Uterus (tissue), 4 donors: ENCODE data around the gene ABCB7. TPM values are rescaled to one million over a fixed set of nuclear protein-coding genes. Genes with fewer than 3 reads are reported as not detected.
"Not testable (repeated sequence)": the region's sequence is repeated elsewhere in the genome, so short reads cannot be mapped to it uniquely, and the experiment has no call there.

Experiments
- DNase-seq, 2 donors: peaks; one replicate each; pipeline ENCODE4 v3.0.0-alpha.2; 2019 to 2020
- H3K27ac ChIP-seq, 2 donors: fragments of 200-600 bp; sonication (generic); 1 replicate in 1 of 2; 2 replicates in 1 of 2; pipeline ENCODE4 v1.5.1; 2016 to 2018
- H3K27me3 ChIP-seq, 2 donors: fragments of 200-600 bp; sonication (generic); one replicate each; pipeline ENCODE4 v1.5.1; 2018 to 2019; ENCODE audit warnings: control low read depth in 1 of 2
- H3K36me3 ChIP-seq, 2 donors: fragments of 200-600 bp; sonication (generic); one replicate each; pipeline ENCODE4 v1.5.1; 2019; ENCODE audit warnings: control low read depth in 1 of 2
- H3K4me1 ChIP-seq, 2 donors: fragments of 200-600 bp; sonication (generic); one replicate each; pipeline ENCODE4 v1.5.1; 2018 to 2019; ENCODE audit warnings: control low read depth in 1 of 2
- H3K4me3 ChIP-seq, 2 donors: fragments of 200-600 bp; sonication (generic); 1 replicate in 1 of 2; 2 replicates in 1 of 2; pipeline ENCODE4 v1.5.1; 2018 to 2019; ENCODE audit warnings: mild to moderate bottlenecking in 1 of 2
- H3K9me3 ChIP-seq, 2 donors: fragments of 200-600 bp; sonication (generic); one replicate each; pipeline ENCODE4 v1.5.1; 2019; ENCODE audit warnings: control low read depth in 1 of 2
- POLR2A ChIP-seq, 2 donors: fragments of 450-650 bp; IDR thresholded peaks; one replicate each; pipeline ENCODE4 v1.6.1; 2016; ENCODE audit warnings: antibody characterized with exemption in 2 of 2, mild to moderate bottlenecking in 1 of 2, moderate library complexity in 1 of 2
- intact Hi-C: fragments of 100-400 bp; cut with DNase I; formaldehyde crosslinking; loops from one replicate; pipeline ENCODE4 v1.15.1; 2023; ENCODE audit warnings: low total_unique reads
- total RNA-seq, 4 donors: library from RNA; depleted of rRNA in 3 of 4; stranded (reverse); fragments of >200 nt in 3 of 4; gene quantifications; one replicate each; pipeline versions ENCODE4 v1.1.0 to v1.2.4, GENCODE V29; 2014 to 2023
- TF ChIP-seq, protein P1 (sequence below), 4 experiments: fragments of 200-600 bp in 2 of 4; fragments of 450-650 bp in 2 of 4; sonication (generic) in 2 of 4; IDR thresholded peaks; one replicate each; pipeline ENCODE4 v1.5.1; 2016 to 2019; ENCODE audit warnings: antibody characterized with exemption in 4 of 4, mild to moderate bottlenecking in 2 of 4, moderate library complexity in 1 of 4
- donor health status: DM: yes; HTN: yes; CAD: no.

ABCB7 gene
- total RNA-seq, 4 donors from 2014 or later = 1.5 to 134 (median 37.1) TPM

- TF ChIP-seq POLR2A (IDR thresholded peaks at IDR 0.05) = no peak
- TF ChIP-seq, protein P1, sequence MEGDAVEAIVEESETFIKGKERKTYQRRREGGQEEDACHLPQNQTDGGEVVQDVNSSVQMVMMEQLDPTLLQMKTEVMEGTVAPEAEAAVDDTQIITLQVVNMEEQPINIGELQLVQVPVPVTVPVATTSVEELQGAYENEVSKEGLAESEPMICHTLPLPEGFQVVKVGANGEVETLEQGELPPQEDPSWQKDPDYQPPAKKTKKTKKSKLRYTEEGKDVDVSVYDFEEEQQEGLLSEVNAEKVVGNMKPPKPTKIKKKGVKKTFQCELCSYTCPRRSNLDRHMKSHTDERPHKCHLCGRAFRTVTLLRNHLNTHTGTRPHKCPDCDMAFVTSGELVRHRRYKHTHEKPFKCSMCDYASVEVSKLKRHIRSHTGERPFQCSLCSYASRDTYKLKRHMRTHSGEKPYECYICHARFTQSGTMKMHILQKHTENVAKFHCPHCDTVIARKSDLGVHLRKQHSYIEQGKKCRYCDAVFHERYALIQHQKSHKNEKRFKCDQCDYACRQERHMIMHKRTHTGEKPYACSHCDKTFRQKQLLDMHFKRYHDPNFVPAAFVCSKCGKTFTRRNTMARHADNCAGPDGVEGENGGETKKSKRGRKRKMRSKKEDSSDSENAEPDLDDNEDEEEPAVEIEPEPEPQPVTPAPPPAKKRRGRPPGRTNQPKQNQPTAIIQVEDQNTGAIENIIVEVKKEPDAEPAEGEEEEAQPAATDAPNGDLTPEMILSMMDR (IDR thresholded peaks at IDR 0.05) = no peak
- Histone ChIP-seq H3K27me3 (no peaks in the 10 kb centered on the region), H3K9me3 (no peaks in the 10 kb centered on the region), H3K36me3 (no peaks in the 10 kb centered on the region), H3K4me3 (no peak overlapping the region), H3K27ac (no peak overlapping the region), H3K4me1 (no peaks in the 10 kb centered on the region)
- intact Hi-C loops = no loop called here
- DNase-seq = no peak
Measured at GRCh38 chrX:75132672-75133071, 23.4 kb downstream of the ABCB7 start.

DNA sequence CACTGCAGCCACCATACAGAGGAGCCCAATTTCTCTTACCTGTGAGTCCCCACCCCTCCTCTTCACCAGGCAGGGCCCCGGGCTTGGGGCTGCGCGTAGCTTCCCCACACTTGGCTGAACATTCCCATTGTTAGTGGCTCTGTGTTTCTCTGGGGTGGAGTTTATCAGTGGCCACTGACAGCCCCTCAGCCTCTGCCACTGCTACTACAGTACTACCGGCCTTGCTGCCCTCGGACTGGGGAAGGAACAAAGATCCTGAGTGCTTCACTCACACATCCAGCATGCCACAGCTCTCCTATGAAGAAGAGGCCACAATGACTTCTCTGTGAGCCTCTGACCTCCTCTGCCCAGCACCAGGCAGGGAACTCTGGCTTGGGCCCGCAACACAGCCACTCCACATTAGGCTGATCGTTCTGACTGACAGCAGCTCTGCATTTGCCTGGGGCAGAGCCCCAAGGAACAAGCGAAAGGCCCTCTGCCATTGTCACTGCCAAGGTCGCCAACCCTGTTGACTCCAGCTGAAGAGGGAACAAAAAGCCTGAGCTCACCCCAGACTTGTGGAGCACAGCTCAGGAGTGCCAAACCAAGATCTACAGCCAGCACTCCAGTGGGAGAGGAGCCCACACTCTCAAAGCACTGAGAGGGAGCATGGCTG lies 24.0 kb downstream of the ABCB7 start:
- Histone ChIP-seq H3K36me3 (no peaks in the 10 kb centered on the region), H3K27ac (no peak overlapping the region), H3K27me3 (no peaks in the 10 kb centered on the region), H3K9me3 (no peaks in the 10 kb centered on the region), H3K4me3 (no peak overlapping the region), H3K4me1 (no peaks in the 10 kb centered on the region)
- intact Hi-C loops = no loop called here
- TF ChIP-seq POLR2A (IDR thresholded peaks at IDR 0.05) = no peak
- TF ChIP-seq, protein P1 (IDR thresholded peaks at IDR 0.05) = no peak
- no peak for DNase-seq

DNA sequence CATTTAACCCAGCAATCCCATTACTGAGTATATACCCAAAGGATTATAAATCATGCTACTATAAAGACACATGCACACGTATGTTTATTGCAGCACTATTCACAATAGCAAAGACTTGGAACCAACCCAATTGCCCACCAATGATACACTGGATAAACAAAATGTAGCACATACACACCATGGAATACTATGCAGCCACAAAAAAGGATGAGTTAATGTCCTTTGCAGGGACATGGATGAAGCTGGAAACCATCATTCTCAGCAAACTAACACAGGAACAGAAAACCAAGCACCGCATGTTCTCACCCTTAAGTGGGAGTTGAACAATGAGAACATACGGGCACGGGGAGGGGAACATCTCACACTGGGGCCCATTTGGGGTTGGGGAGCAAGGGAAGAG lies 27.0 kb downstream of the ABCB7 start:
- H3K9me3 ChIP-seq, H3K4me3 ChIP-seq, DNase-seq, H3K36me3 ChIP-seq, H3K27me3 ChIP-seq, H3K4me1 ChIP-seq, H3K27ac ChIP-seq, intact Hi-C loops: not testable (repeated sequence)

- Histone ChIP-seq H3K4me3 (no peak overlapping the region), H3K4me1 (no peaks in the 10 kb centered on the region), H3K27me3 (no peaks in the 10 kb centered on the region), H3K9me3 (no peaks in the 10 kb centered on the region), H3K36me3 (no peaks in the 10 kb centered on the region), H3K27ac (no peak overlapping the region)
- DNase-seq = no peak
- no peak for TF ChIP-seq POLR2A (IDR thresholded peaks at IDR 0.05)
- TF ChIP-seq, protein P1 (IDR thresholded peaks at IDR 0.05) = no peak
- intact Hi-C loops = no loop called here
Measured at GRCh38 chrX:75118296-75118695, 37.8 kb downstream of the ABCB7 start.

DNA sequence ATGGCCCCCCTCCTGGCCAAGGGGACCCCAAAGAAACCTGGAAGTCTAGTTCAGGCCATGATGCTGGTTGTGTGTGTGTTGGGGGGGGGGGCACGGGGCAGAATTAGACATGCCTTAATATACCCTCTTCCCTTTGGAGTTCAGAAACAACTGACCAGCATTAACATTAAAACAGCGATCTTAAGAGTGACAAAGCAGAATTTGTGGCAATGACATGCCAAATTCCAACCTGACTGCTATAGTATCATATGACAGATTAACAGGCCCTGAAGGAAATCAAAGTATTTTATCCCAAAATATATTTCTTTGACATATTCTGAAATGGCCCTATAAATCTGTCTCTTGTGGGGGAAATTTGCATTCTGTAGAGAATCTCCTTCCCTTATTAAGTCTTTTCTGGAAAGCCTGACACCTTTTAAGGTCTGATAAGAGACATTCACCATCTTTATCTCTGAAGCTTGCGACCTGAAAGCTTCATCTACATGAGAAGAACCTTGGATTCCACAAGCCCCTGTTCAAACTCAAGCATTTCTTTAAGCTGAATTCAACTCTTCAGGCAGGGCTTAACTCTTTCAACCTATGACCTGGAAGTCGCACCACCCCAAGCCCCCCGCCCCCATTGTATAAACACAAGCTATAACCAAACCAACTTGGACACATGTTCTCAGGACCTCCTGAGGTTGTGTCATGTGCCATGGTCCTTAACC lies 40.2 kb downstream of the ABCB7 start:
- no peaks in the 10 kb centered on the region for H3K9me3 ChIP-seq
- no peaks in the 10 kb centered on the region for H3K4me1 ChIP-seq
- intact Hi-C loops = no loop called here
- DNase-seq = no peak
- H3K27ac ChIP-seq = no peak overlapping the region
- no peak overlapping the region for H3K4me3 ChIP-seq
- TF ChIP-seq, protein P1 (IDR thresholded peaks at IDR 0.05) = no peak
- TF ChIP-seq POLR2A (IDR thresholded peaks at IDR 0.05) = no peak
- H3K27me3 ChIP-seq = no peaks in the 10 kb centered on the region
- no peaks in the 10 kb centered on the region for H3K36me3 ChIP-seq
